OCI-LY7 (cell line): ENCODE data around the gene GJC2. TPM values are rescaled to one million over a fixed set of nuclear protein-coding genes. Genes with fewer than 3 reads are reported as not detected.

Source experiments
- BruUV-seq: library from RNA; stranded (reverse); fragments of 400-500 nt; replicated peaks from 2 replicates; lab custom pipeline; 2021; lab: Mats Ljungman, UMichigan
- CTCF ChIA-PET: fragments of 300-600 bp; sonication (Branson Sonifier 250); formaldehyde crosslinking; loops from one replicate; lab custom pipeline; 2022; ENCODE audit warnings: antibody characterized with exemption; ENCODE audit not compliant: unreplicated experiment; lab: Charles Lee
- POLR2A ChIA-PET: fragments of 300-600 bp; sonication (Branson Sonifier 250); formaldehyde crosslinking; loops from one replicate; lab custom pipeline; 2022; ENCODE audit warnings: antibody characterized with exemption; lab: Charles Lee
- DNase-seq: peaks from one replicate; pipeline ENCODE4 v3.0.0-alpha.2; 2015; ENCODE audit warnings: low spot score
- H2AFZ ChIP-seq: fragments of 200-600 bp; sonication (generic), shearing (Covaris generic); 2 replicates; pipeline ENCODE4 v1.6.1; 2014; ENCODE audit warnings: mild to moderate bottlenecking, antibody characterized with exemption, low read length, moderate library complexity
- H3K27ac ChIP-seq: fragments of 200-600 bp; sonication (generic); 2 replicates; pipeline ENCODE4 v1.5.1; 2014; ENCODE audit warnings: mixed run types, low read depth, mild to moderate bottlenecking, moderate library complexity, low read length, inconsistent platforms; ENCODE audit not compliant: poor library complexity, severe bottlenecking
- H3K36me3 ChIP-seq: fragments of 200-600 bp; sonication (generic); 2 replicates; pipeline ENCODE4 v1.6.1; 2014; ENCODE audit warnings: mild to moderate bottlenecking, antibody characterized with exemption, low read length, moderate library complexity, mixed read lengths; ENCODE audit not compliant: insufficient read depth
- H3K4me1 ChIP-seq: fragments of 200-600 bp; sonication (generic); 2 replicates; pipeline ENCODE4 v1.5.1; 2014; ENCODE audit warnings: mild to moderate bottlenecking, low read length; ENCODE audit not compliant: insufficient read depth, poor library complexity, severe bottlenecking
- H3K4me2 ChIP-seq: fragments of 200-600 bp; sonication (generic); 2 replicates; pipeline ENCODE4 v1.6.1; 2014; ENCODE audit warnings: mild to moderate bottlenecking, low read length
- H3K4me3 ChIP-seq: fragments of 200-600 bp; sonication (generic); 2 replicates; pipeline ENCODE4 v1.5.1; 2014; ENCODE audit warnings: mild to moderate bottlenecking, low read depth, low read length; ENCODE audit not compliant: poor library complexity, severe bottlenecking
- H3K79me2 ChIP-seq: fragments of 200-600 bp; sonication (generic); 2 replicates; pipeline ENCODE4 v1.6.1; 2016; ENCODE audit warnings: low read depth, mild to moderate bottlenecking, low read length, moderate library complexity, mixed read lengths; ENCODE audit not compliant: insufficient read depth
- H3K9me2 ChIP-seq: fragments of 200-600 bp; sonication (generic); 2 replicates; pipeline ENCODE4 v1.6.1; 2016; ENCODE audit warnings: mild to moderate bottlenecking, low read length, mixed read lengths; ENCODE audit not compliant: insufficient read depth
- H3K9me3 ChIP-seq: fragments of 200-600 bp; sonication (generic); 2 replicates; pipeline ENCODE4 v1.6.1; 2014; ENCODE audit warnings: mild to moderate bottlenecking, mixed run types, low read length, mixed read lengths
- H4K20me1 ChIP-seq: fragments of 200-600 bp; sonication (generic); 2 replicates; pipeline ENCODE4 v1.6.1; 2014; ENCODE audit warnings: mild to moderate bottlenecking, antibody characterized with exemption, low read length, moderate library complexity, mixed read lengths; ENCODE audit not compliant: insufficient read depth
- EZH2phosphoT487 ChIP-seq: fragments of 200-600 bp; sonication (generic); IDR thresholded peaks from 2 replicates; pipeline ENCODE4 v1.6.1; 2018; ENCODE audit warnings: low read depth, borderline replicate concordance, mild to moderate bottlenecking, mixed run types, antibody characterized with exemption, low read length, moderate library complexity, mixed read lengths
- intact Hi-C: fragments of 100-400 bp; cut with micrococcal nuclease; formaldehyde crosslinking; loops from one replicate; pipeline ENCODE4 v1.10.0; 2022; ENCODE audit not compliant: unreplicated experiment
- total RNA-seq, 2 experiments: library from RNA; depleted of rRNA in 1 of 2; stranded (reverse); fragments of >200 nt in 1 of 2; shearing (Covaris generic) in 1 of 2; gene quantifications; 2 replicates each; pipeline ENCODE4 v1.2.3, GENCODE V29; 2014 to 2022
- TF ChIP-seq, protein P1 (sequence below): fragments of 200-600 bp; sonication (generic); conservative IDR thresholded peaks from 2 replicates; pipeline ENCODE4 v1.5.1; 2014; ENCODE audit warnings: mild to moderate bottlenecking, antibody characterized with exemption, low read length, moderate library complexity, mixed read lengths

The GJC2 gene
- total RNA-seq, 2 experiments from 2014 or later = 0.22 to 0.80 TPM

GRCh38 chr1:228117335-228117734 is 32.4 kb upstream of the GJC2 start:
- intact Hi-C loops = no loop called here
- H2AFZ ChIP-seq = no peak overlapping the region
- TF ChIP-seq, protein P1, sequence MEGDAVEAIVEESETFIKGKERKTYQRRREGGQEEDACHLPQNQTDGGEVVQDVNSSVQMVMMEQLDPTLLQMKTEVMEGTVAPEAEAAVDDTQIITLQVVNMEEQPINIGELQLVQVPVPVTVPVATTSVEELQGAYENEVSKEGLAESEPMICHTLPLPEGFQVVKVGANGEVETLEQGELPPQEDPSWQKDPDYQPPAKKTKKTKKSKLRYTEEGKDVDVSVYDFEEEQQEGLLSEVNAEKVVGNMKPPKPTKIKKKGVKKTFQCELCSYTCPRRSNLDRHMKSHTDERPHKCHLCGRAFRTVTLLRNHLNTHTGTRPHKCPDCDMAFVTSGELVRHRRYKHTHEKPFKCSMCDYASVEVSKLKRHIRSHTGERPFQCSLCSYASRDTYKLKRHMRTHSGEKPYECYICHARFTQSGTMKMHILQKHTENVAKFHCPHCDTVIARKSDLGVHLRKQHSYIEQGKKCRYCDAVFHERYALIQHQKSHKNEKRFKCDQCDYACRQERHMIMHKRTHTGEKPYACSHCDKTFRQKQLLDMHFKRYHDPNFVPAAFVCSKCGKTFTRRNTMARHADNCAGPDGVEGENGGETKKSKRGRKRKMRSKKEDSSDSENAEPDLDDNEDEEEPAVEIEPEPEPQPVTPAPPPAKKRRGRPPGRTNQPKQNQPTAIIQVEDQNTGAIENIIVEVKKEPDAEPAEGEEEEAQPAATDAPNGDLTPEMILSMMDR = no peak
- TF ChIP-seq EZH2phosphoT487 = no peak
- no peaks in the 10 kb centered on the region for H4K20me1 ChIP-seq
- H3K4me3 ChIP-seq = no peak overlapping the region
- ChIA-PET POLR2A (no interaction called here), CTCF (no interaction called here)
- no peaks in the 10 kb centered on the region for H3K36me3 ChIP-seq
- H3K9me2 ChIP-seq = no peaks in the 10 kb centered on the region
- no TSS peak for BruUV-seq
- DNase-seq = no peak
- no peak overlapping the region for H3K27ac ChIP-seq
- no peaks in the 10 kb centered on the region for H3K79me2 ChIP-seq
- peaks cover 33% of the 10 kb centered on the region for H3K9me3 ChIP-seq
- peaks cover 8% of the 10 kb centered on the region for H3K4me1 ChIP-seq
- H3K4me2 ChIP-seq = no peak overlapping the region

GRCh38 chr1:228118040-228118439 is 31.7 kb upstream of the GJC2 start:
- Histone ChIP-seq H3K9me2 (no peaks in the 10 kb centered on the region), H3K4me1 (peaks cover 8% of the 10 kb centered on the region), H4K20me1 (no peaks in the 10 kb centered on the region), H3K4me3 (no peak overlapping the region), H2AFZ (no peak overlapping the region), H3K27ac (no peak overlapping the region), H3K36me3 (no peaks in the 10 kb centered on the region), H3K79me2 (no peaks in the 10 kb centered on the region), H3K4me2 (no peak overlapping the region), H3K9me3 (peaks cover 33% of the 10 kb centered on the region)
- DNase-seq = peak; percentile 57
- intact Hi-C loops = no loop called here
- ChIA-PET POLR2A (no interaction called here), CTCF (no interaction called here)
- BruUV-seq = no TSS peak
- TF ChIP-seq, protein P1 = no peak
- no peak for TF ChIP-seq EZH2phosphoT487

DNA sequence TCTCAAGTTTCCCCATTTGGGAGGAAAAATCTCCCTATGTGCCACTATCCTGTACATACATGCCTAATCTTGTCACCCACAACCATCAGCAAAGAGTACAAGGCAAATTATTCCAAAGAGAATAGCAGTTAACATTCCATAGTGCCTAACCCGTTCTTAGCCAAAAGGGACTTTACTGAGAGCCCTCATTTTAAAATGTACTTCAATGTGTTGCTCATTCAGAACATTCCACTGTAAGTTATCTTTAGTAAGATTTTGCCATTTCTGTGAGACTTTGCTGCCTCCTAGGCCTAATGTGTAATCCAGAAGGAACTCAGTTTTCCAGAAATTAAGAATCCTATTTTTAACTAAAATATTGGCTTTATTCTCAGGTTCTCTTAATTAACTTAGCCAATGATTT is 29.4 kb upstream of the GJC2 start:
- DNase-seq = no peak
- POLR2A ChIA-PET = interaction anchor here (1.3 kb wide), 1 partner anchor 8 kb away, joined by 6 read pairs; no protein-coding TSS in a partner anchor
- H3K9me3 ChIP-seq = peaks cover 39% of the 10 kb centered on the region
- no peaks in the 10 kb centered on the region for H4K20me1 ChIP-seq
- no peak overlapping the region for H3K4me3 ChIP-seq
- H2AFZ ChIP-seq = no peak overlapping the region
- H3K4me2 ChIP-seq = no peak overlapping the region
- H3K4me1 ChIP-seq = peaks cover 8% of the 10 kb centered on the region
- no peaks in the 10 kb centered on the region for H3K9me2 ChIP-seq
- CTCF ChIA-PET = interaction anchor here (0.5 kb wide), 1 partner anchor 380 kb away, joined by 3 read pairs; no protein-coding TSS in a partner anchor
- no peak overlapping the region for H3K27ac ChIP-seq
- H3K36me3 ChIP-seq = no peaks in the 10 kb centered on the region
- intact Hi-C loops = no loop called here
- BruUV-seq = no TSS peak
- H3K79me2 ChIP-seq = no peaks in the 10 kb centered on the region
- TF ChIP-seq, protein P1 = no peak
- no peak for TF ChIP-seq EZH2phosphoT487
